ENCODE measurements around the gene AQP3.
"Not testable (repeated sequence)": the region's sequence is repeated elsewhere in the genome, so short reads cannot be mapped to it uniquely, and the experiment has no call there.

AQP3 gene

DNA sequence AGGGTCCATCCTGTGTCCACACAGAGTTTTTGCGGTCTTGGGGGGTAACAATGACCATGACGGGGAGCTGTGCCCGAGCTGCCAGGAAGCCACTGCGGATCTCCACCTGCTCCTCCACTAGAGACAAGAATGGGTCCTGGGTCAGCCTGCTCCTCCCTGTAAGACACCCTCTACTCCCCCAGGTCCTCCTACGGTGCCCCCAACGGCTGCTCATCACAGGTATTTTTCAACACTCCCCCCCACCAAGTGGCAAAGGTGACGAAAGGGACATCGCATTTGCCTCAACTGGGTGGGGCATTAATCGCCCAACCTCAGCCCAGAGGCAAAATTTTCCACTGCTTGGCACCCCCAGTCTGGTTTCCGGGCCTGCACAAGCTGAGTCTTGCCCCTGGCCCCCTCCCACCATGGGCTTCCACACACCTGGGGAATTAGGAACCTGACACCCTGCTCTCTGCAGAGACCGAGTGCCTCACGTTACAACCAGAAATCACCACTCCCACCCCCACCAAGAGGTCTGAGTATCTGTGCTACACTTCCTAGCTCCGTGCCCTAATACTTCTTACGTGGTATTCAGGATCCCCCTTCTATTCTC is 16.7 kb upstream of the AQP3 start:
- WGBS, 2 experiments: 94% methylated on average over 14 of the region's 14 CpGs
- peaks cover 50% of the 10 kb centered on the region for H3K36me3 ChIP-seq (ENCODE audit: control insufficient read depth, insufficient read depth, low read length)
- H3K27me3 ChIP-seq (ENCODE audit: control insufficient read depth, insufficient read depth, low read length, poor library complexity, severe bottlenecking): no peaks in the 10 kb centered on the region

DNA sequence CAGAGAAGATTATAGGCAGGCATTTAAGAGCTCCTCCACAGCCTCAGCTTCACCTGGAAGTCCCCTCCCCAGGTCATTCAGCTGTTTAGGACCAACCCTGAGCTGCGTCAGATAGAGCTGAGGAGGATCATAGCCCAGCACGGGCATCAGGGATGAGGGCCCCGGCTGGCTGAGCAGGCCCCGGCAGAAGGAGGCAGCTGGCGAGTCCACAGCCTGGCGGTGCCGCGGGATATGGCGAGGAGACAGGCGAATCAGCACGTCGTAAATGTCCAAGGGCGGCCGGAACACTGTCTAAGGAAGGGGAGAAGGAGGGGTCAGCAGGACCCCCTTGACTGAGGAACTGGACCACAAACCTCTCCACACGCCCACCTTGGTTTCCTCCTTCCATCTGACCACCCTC is 15.8 kb upstream of the AQP3 start:
- Histone ChIP-seq H3K4me1 (ENCODE audit: control insufficient read depth, insufficient read depth, low read length) (no peaks in the 10 kb centered on the region), H3K4me3 (ENCODE audit: insufficient read depth, low read depth, low read length) (no peak overlapping the region), H3K27ac (ENCODE audit: insufficient read depth, low read depth, low read length, poor library complexity, severe bottlenecking) (no peak overlapping the region), H3K27me3 (ENCODE audit: control insufficient read depth, insufficient read depth, low read length, poor library complexity, severe bottlenecking) (no peaks in the 10 kb centered on the region), H3K36me3 (ENCODE audit: control insufficient read depth, insufficient read depth, low read length) (peaks cover 49% of the 10 kb centered on the region), H3K9me3 (ENCODE audit: control insufficient read depth, low read length) (no peaks in the 10 kb centered on the region)
- WGBS, 2 experiments: 91 to 95% methylated on average over 15 of the region's 15 CpGs

More for the DNA sequence above, 16.7 kb upstream of the AQP3 start:
- H3K27ac ChIP-seq (ENCODE audit: insufficient read depth, low read depth, low read length, poor library complexity, severe bottlenecking): no peak overlapping the region
- H3K4me3 ChIP-seq (ENCODE audit: insufficient read depth, low read depth, low read length): no peak overlapping the region
- no peaks in the 10 kb centered on the region for H3K4me1 ChIP-seq (ENCODE audit: control insufficient read depth, insufficient read depth, low read length)
- H3K9me3 ChIP-seq (ENCODE audit: control insufficient read depth, low read length): no peaks in the 10 kb centered on the region

- H3K36me3 ChIP-seq (ENCODE audit: control insufficient read depth, insufficient read depth, low read length): peaks cover 45% of the 10 kb centered on the region
These were observed 14.1 kb upstream of the AQP3 start for GRCh38 chr9:33461492-33461891.

DNA sequence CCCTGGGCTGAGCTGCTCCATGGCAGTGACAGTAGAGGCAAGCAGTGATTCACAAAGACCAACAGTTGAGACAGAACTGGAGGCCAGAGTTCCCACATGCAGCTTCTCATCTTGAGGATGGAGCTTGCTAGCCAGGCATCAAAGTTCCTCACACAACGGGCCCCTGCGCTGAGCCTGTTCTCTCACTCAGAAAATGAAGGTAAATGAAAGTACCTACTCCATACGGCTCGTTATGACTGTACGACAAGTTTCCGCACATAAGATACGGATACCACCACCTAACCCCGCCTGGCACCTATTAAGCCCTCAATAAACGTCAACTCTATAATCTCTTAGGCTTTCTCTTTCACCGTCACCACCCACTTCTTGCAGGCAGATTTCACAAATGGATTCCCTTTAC is 13.5 kb upstream of the AQP3 start:
- no peaks in the 10 kb centered on the region for H3K9me3 ChIP-seq (ENCODE audit: control insufficient read depth, low read length)
- H3K27ac ChIP-seq (ENCODE audit: insufficient read depth, low read depth, low read length, poor library complexity, severe bottlenecking): no peak overlapping the region
- H3K36me3 ChIP-seq (ENCODE audit: control insufficient read depth, insufficient read depth, low read length): peaks cover 39% of the 10 kb centered on the region
- WGBS, 2 experiments: 90 to 95% methylated on average over 10 of the region's 10 CpGs
- H3K4me1 ChIP-seq (ENCODE audit: control insufficient read depth, insufficient read depth, low read length): no peaks in the 10 kb centered on the region
- no peak overlapping the region for H3K4me3 ChIP-seq (ENCODE audit: insufficient read depth, low read depth, low read length)
- H3K27me3 ChIP-seq (ENCODE audit: control insufficient read depth, insufficient read depth, low read length, poor library complexity, severe bottlenecking): no peaks in the 10 kb centered on the region

More at GRCh38 chr9:33461492-33461891, 14.1 kb upstream of the AQP3 start:
- H3K4me3 ChIP-seq (ENCODE audit: insufficient read depth, low read depth, low read length): no peak overlapping the region
- H3K4me1 ChIP-seq (ENCODE audit: control insufficient read depth, insufficient read depth, low read length): no peaks in the 10 kb centered on the region
- H3K27ac ChIP-seq (ENCODE audit: insufficient read depth, low read depth, low read length, poor library complexity, severe bottlenecking): no peak overlapping the region
- WGBS, 2 experiments: 87 to 90% methylated on average over 3 of the region's 3 CpGs
- H3K27me3 ChIP-seq (ENCODE audit: control insufficient read depth, insufficient read depth, low read length, poor library complexity, severe bottlenecking): no peaks in the 10 kb centered on the region
- H3K9me3 ChIP-seq (ENCODE audit: control insufficient read depth, low read length): no peaks in the 10 kb centered on the region

DNA sequence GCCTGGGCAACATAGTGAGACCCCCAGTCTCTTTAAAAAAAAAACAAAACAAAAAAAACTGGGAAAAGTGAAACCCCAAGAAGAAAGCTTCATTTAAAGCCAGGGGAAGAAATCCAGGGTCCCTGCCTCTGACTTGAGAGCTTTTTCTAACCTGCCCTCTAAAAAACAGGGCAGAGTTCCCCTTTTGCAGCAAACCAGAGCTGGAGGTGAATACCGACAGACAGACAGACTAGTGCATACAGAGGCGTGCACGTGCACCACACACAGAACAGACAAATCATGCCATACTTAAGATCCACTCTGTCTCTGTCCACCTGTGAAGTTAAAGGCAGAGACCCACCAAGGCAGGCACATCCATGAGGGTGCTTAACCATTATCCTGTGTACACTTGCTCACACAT is 11.7 kb upstream of the AQP3 start:
- Histone ChIP-seq H3K4me3 (ENCODE audit: insufficient read depth, low read depth, low read length) (no peak overlapping the region), H3K4me1 (ENCODE audit: control insufficient read depth, insufficient read depth, low read length) (no peaks in the 10 kb centered on the region), H3K27ac (ENCODE audit: insufficient read depth, low read depth, low read length, poor library complexity, severe bottlenecking) (no peak overlapping the region), H3K36me3 (ENCODE audit: control insufficient read depth, insufficient read depth, low read length) (peaks cover 22% of the 10 kb centered on the region), H3K27me3 (ENCODE audit: control insufficient read depth, insufficient read depth, low read length, poor library complexity, severe bottlenecking) (no peaks in the 10 kb centered on the region), H3K9me3 (ENCODE audit: control insufficient read depth, low read length) (no peaks in the 10 kb centered on the region)
- WGBS, 2 experiments: 93 to 94% methylated on average over 3 of the region's 3 CpGs

DNA sequence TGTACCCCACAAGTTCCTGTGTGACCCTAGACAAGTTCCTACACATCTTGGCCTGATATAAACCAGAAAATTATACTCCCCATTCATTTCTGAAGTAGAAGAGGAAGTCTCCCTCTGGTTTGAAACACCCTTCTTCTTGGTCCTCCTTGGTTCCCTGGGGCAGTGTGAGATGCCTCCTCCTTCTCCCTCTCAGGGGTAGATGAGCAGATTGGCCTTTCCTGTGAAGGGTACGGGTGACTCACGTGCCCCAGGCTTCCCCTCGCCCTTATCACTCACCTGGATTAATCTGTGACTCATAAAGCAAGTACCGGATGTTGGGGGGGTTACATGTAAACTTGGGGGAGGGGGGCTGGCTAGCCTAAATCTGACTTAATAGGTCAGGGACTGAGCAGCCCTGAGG is 11.1 kb upstream of the AQP3 start:
- peaks cover 15% of the 10 kb centered on the region for H3K36me3 ChIP-seq (ENCODE audit: control insufficient read depth, insufficient read depth, low read length)
- no peak overlapping the region for H3K27ac ChIP-seq (ENCODE audit: insufficient read depth, low read depth, low read length, poor library complexity, severe bottlenecking)
- H3K9me3 ChIP-seq (ENCODE audit: control insufficient read depth, low read length): no peaks in the 10 kb centered on the region
- H3K4me3 ChIP-seq (ENCODE audit: insufficient read depth, low read depth, low read length): no peak overlapping the region
- no peaks in the 10 kb centered on the region for H3K4me1 ChIP-seq (ENCODE audit: control insufficient read depth, insufficient read depth, low read length)
- no peaks in the 10 kb centered on the region for H3K27me3 ChIP-seq (ENCODE audit: control insufficient read depth, insufficient read depth, low read length, poor library complexity, severe bottlenecking)
- WGBS, 2 experiments: 82 to 84% methylated on average over 4 of the region's 4 CpGs

GRCh38 chr9:33455945-33456344 is 8.6 kb upstream of the AQP3 start:
- no peaks in the 10 kb centered on the region for H3K27me3 ChIP-seq (ENCODE audit: control insufficient read depth, insufficient read depth, low read length, poor library complexity, severe bottlenecking)
- H3K36me3 ChIP-seq (ENCODE audit: control insufficient read depth, insufficient read depth, low read length): no peaks in the 10 kb centered on the region
- no peaks in the 10 kb centered on the region for H3K9me3 ChIP-seq (ENCODE audit: control insufficient read depth, low read length)
- 85 to 89% methylated on average over 7 of the region's 7 CpGs for WGBS, 2 experiments
- no peak overlapping the region for H3K4me3 ChIP-seq (ENCODE audit: insufficient read depth, low read depth, low read length)
- H3K4me1 ChIP-seq (ENCODE audit: control insufficient read depth, insufficient read depth, low read length): peaks cover 4% of the 10 kb centered on the region
- no peak overlapping the region for H3K27ac ChIP-seq (ENCODE audit: insufficient read depth, low read depth, low read length, poor library complexity, severe bottlenecking)

DNA sequence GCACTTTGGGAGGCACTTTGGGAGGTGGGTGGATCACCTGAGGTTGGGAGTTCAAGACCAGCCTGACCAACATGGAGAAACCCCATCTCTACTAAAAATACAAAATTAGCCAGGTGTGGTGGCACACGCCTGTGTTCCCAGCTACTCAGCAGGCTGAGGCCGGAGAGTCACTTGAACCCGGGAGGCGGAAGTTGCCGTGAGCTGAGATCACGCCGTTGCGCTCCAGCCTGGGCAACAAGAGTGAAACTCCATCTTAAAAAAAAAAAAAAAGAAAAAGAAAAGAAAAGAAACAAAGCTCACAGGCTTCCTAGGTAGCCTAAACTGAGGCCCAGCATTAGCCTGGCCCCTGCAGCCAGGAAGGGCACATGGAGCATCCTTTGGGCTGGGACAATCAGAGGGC is 8.1 kb upstream of the AQP3 start:
- H3K4me3 ChIP-seq (ENCODE audit: insufficient read depth, low read depth, low read length); H3K36me3 ChIP-seq (ENCODE audit: control insufficient read depth, insufficient read depth, low read length); H3K27me3 ChIP-seq (ENCODE audit: control insufficient read depth, insufficient read depth, low read length, poor library complexity, severe bottlenecking); H3K27ac ChIP-seq (ENCODE audit: insufficient read depth, low read depth, low read length, poor library complexity, severe bottlenecking); H3K9me3 ChIP-seq (ENCODE audit: control insufficient read depth, low read length); H3K4me1 ChIP-seq (ENCODE audit: control insufficient read depth, insufficient read depth, low read length): not testable (repeated sequence)
- 94 to 97% methylated on average over 8 of the region's 8 CpGs for WGBS, 2 experiments

DNA sequence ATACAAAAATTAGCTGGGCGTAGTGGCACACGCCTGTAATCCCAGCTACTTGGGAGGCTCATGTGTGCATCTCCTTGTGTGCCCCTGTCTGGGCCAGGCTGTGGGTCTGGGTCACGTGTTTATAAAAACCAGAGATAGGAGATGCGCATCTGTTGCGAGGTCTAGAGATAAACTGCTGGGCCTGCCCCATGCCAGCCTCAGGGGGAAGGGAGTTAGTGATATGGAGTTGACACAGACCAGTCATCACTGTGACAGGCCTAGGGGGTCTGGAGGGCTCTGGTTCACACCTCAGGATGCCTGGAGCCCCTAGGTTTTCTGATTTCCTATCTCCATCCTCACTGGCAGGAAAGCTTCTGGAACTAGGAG is 7.3 kb upstream of the AQP3 start:
- 88 to 91% methylated on average over 5 of the region's 5 CpGs for WGBS, 2 experiments
- not testable (repeated sequence) for H3K9me3 ChIP-seq (ENCODE audit: control insufficient read depth, low read length); H3K27me3 ChIP-seq (ENCODE audit: control insufficient read depth, insufficient read depth, low read length, poor library complexity, severe bottlenecking); H3K36me3 ChIP-seq (ENCODE audit: control insufficient read depth, insufficient read depth, low read length); H3K4me3 ChIP-seq (ENCODE audit: insufficient read depth, low read depth, low read length); H3K27ac ChIP-seq (ENCODE audit: insufficient read depth, low read depth, low read length, poor library complexity, severe bottlenecking); H3K4me1 ChIP-seq (ENCODE audit: control insufficient read depth, insufficient read depth, low read length)

DNA sequence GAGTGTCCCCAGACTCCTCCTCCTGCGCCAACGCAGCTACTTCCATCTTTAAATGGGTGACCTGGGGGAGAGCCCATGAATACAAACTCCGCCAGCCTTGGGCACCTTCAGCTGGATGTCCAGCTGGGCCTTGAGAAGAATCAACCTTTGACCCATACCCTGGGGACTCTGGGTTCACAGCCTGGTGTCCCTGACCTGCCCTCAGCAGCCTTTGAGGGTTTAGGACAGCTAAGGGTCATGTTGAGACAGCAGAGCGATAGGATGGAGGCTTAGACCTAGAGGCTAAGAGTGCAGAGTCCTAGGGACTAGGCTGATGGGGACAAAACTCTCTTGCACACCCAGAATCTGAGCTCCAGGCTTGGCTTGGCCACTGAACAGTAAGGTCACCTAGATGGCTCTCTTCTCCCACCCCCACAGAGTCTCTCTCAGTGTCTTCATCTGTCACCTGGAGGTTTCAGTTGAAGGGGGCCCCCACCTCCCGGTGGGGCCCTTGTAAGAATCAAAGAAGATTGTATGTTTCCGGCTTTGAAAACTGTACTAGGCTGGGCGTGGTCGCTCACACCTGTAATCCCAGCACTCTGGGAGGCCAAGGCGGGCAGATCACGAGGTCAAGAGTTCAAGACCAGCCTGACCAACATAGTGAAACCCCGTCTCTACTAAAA is 6.7 kb upstream of the AQP3 start:
- Histone ChIP-seq H3K9me3 (ENCODE audit: control insufficient read depth, low read length) (no peaks in the 10 kb centered on the region), H3K36me3 (ENCODE audit: control insufficient read depth, insufficient read depth, low read length) (no peaks in the 10 kb centered on the region), H3K4me3 (ENCODE audit: insufficient read depth, low read depth, low read length) (no peak overlapping the region), H3K27ac (ENCODE audit: insufficient read depth, low read depth, low read length, poor library complexity, severe bottlenecking) (no peak overlapping the region), H3K27me3 (ENCODE audit: control insufficient read depth, insufficient read depth, low read length, poor library complexity, severe bottlenecking) (no peaks in the 10 kb centered on the region), H3K4me1 (ENCODE audit: control insufficient read depth, insufficient read depth, low read length) (peaks cover 4% of the 10 kb centered on the region)
- WGBS, 2 experiments: 89 to 91% methylated on average over 11 of the region's 11 CpGs
